A549 treated with AZD9567 at 1 μM for 4 hours (cell line): Measurements from ENCODE around the gene OR2V1. TPM values are rescaled to one million over a fixed set of nuclear protein-coding genes. Genes with fewer than 3 reads are reported as not detected.

Source experiments
- total RNA-seq: library from RNA; stranded (reverse); fragments of 200-300 nt; extraction: Qiagen RNA extraction; gene quantifications from 5 replicates; pipeline ENCODE4 v1.2.3, GENCODE V29; 2022; ENCODE audit not compliant: insufficient read depth

Gene OR2V1
- total RNA-seq, result not detected in 5 replicates

GRCh38 chr5:181130832-181131496 lies at the start of gene OR2V1:
Gene OR2V1, minus strand, starts transcription at chr5:181131169. Its CDS starts 5,865 bp downstream, at chr5:181125304.

GRCh38 chr5:181146927-181147636 lies 16.1 kb upstream of the OR2V1 start, which contains the start of gene OR2V2:
Gene OR2V2, plus strand, starts transcription at chr5:181147586. Its CDS starts 7,357 bp downstream, at chr5:181154943.

Other genes starting within 250 kb of the OR2V1 start
- gene BTNL8, start 232.0 kb downstream of the OR2V1 start, total RNA-seq, result not detected in 5 replicates
- gene BTNL3, start 142.3 kb downstream of the OR2V1 start, total RNA-seq, result not detected in 5 replicates
- gene BTNL9, start 90.9 kb downstream of the OR2V1 start, total RNA-seq, result 0.56 to 1.4 TPM (median 1.1 TPM) in 5 replicates
- not detected in 5 replicates for gene OR2V2, start 16.4 kb upstream of the OR2V1 start, total RNA-seq
- gene TRIM7, start 74.0 kb upstream of the OR2V1 start, total RNA-seq, result 34.9 to 43.4 TPM (median 39.8 TPM) in 5 replicates
- gene TRIM41, start 92.1 kb upstream of the OR2V1 start, total RNA-seq, result 18.2 to 28.4 TPM (median 27.4 TPM) in 5 replicates
- 3,124 to 3,926 TPM (median 3,335 TPM) in 5 replicates for gene RACK1, start 112.7 kb upstream of the OR2V1 start, total RNA-seq
- gene TRIM52, start 130.0 kb upstream of the OR2V1 start, total RNA-seq, result 5.8 to 8.8 TPM (median 7.2 TPM) in 5 replicates
- gene OR4F3, start 236.1 kb upstream of the OR2V1 start, total RNA-seq, result not detected in 5 replicates